Activated T-cell treated with anti-CD3 and anti-CD28 coated beads, Interleukin-2, amount 50 U/mL, for 4 hours (primary cell): ENCODE measurements around the gene ANKRD12. TPM values are rescaled to one million over a fixed set of nuclear protein-coding genes. Genes with fewer than 3 reads are reported as not detected.

Experiments
- ATAC-seq, 2 donors: fragments of 200-7000 bp; cut with Tn5 transposase; one replicate each; pipeline ENCODE4 v1.10.0; 2021
- DNase-seq: peaks from one replicate; pipeline ENCODE4 v3.0.0-alpha.2; 2020
- H3K27me3 Mint-ChIP-seq: one replicate; pipeline ENCODE4 v1.8.0; 2021; ENCODE audit warnings: low read depth, mixed read lengths
- H3K36me3 Mint-ChIP-seq: one replicate; pipeline ENCODE4 v1.8.0; 2022; ENCODE audit warnings: mixed read lengths; ENCODE audit not compliant: insufficient read depth
- H3K4me1 Mint-ChIP-seq: one replicate; pipeline ENCODE4 v1.8.0; 2021; ENCODE audit warnings: low read depth, mixed read lengths
- H3K4me3 Mint-ChIP-seq: one replicate; pipeline ENCODE4 v1.8.0; 2021; ENCODE audit warnings: mild to moderate bottlenecking, moderate library complexity, mixed read lengths
- H3K9me3 Mint-ChIP-seq: one replicate; pipeline ENCODE4 v1.8.0; 2021; ENCODE audit warnings: mixed read lengths
- total RNA-seq, 3 donors: library from RNA; stranded (reverse); gene quantifications; one replicate each; pipeline ENCODE4 v1.2.1, GENCODE V29; 2021

The ANKRD12 gene
- total RNA-seq, 3 donors from 2014 or later = 49.7 to 62.9 (median 57.7) TPM

- Mint-ChIP-seq H3K27me3 (peaks cover 14% of the 10 kb centered on the region), H3K9me3 (peaks cover 8% of the 10 kb centered on the region), H3K4me3 (no peak overlapping the region), H3K36me3 (no peaks in the 10 kb centered on the region), H3K4me1 (no peaks in the 10 kb centered on the region)
- DNase-seq (no peak), ATAC-seq (no peak)
Measured at GRCh38 chr18:9319333-9319732, 182.8 kb downstream of the ANKRD12 start.

- ATAC-seq = no peak
- H3K9me3 Mint-ChIP-seq = peaks cover 8% of the 10 kb centered on the region
Measured at GRCh38 chr18:9321017-9321452, 184.5 kb downstream of the ANKRD12 start.

DNA sequence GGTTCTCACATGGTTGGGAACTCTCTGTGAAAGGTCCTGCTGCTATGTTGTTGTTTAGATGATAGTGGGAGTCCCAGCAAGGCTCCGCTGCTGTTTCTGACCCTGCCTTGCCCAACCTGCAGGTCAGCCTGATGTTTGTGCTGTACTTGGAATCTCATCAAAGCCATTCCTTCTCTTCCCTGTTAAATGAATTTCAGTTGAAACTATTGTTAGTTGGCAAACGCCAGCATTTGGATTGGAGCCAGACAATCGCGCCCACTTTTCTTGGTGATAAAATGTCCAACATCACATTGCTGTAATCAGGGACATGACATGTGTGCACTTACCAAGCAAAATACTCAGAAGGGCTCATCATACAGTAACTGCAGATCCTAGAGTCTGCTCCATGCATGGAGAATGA is 185.2 kb downstream of the ANKRD12 start:
- no peak for ATAC-seq
- peaks cover 14% of the 10 kb centered on the region for H3K27me3 Mint-ChIP-seq
- H3K4me1 Mint-ChIP-seq = no peaks in the 10 kb centered on the region
- DNase-seq = no peak
- H3K9me3 Mint-ChIP-seq = peaks cover 8% of the 10 kb centered on the region
- H3K4me3 Mint-ChIP-seq = no peak overlapping the region
- H3K36me3 Mint-ChIP-seq = no peaks in the 10 kb centered on the region

More at GRCh38 chr18:9321017-9321452, 184.5 kb downstream of the ANKRD12 start:
- H3K4me1 Mint-ChIP-seq = no peaks in the 10 kb centered on the region
- no peak for DNase-seq
- no peak overlapping the region for H3K4me3 Mint-ChIP-seq
- H3K36me3 Mint-ChIP-seq = no peaks in the 10 kb centered on the region
- peaks cover 14% of the 10 kb centered on the region for H3K27me3 Mint-ChIP-seq

DNA sequence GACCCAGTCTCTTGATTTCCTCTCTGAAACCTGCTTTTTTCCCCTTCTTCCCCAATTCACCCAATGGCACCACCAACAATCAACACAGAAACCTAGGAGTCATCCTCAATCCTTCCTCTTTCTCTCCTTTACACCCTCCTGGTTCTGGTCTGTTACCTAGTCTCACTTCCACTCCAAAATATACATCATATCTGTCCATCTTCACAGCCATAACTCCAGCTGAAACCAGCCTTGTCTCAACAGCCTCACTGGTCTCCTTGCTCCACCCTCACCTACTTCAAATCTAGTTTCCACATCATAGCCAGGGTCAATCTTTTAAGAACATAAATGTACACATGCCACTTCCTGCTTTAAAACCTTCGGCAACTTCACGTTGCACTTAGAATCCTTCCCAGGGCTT is 186.2 kb downstream of the ANKRD12 start:
- peaks cover 14% of the 10 kb centered on the region for H3K27me3 Mint-ChIP-seq
- DNase-seq (no peak), ATAC-seq (no peak)
- H3K9me3 Mint-ChIP-seq = peaks cover 8% of the 10 kb centered on the region
- H3K36me3 Mint-ChIP-seq = no peaks in the 10 kb centered on the region
- H3K4me3 Mint-ChIP-seq = no peak overlapping the region
- no peaks in the 10 kb centered on the region for H3K4me1 Mint-ChIP-seq

- H3K27me3 Mint-ChIP-seq = peaks cover 14% of the 10 kb centered on the region
- ATAC-seq = no peak
- no peaks in the 10 kb centered on the region for H3K4me1 Mint-ChIP-seq
- H3K36me3 Mint-ChIP-seq = no peaks in the 10 kb centered on the region
- no peak overlapping the region for H3K4me3 Mint-ChIP-seq
- peaks cover 8% of the 10 kb centered on the region for H3K9me3 Mint-ChIP-seq
- no peak for DNase-seq
Measured at GRCh38 chr18:9323750-9324445, 187.3 kb downstream of the ANKRD12 start.

DNA sequence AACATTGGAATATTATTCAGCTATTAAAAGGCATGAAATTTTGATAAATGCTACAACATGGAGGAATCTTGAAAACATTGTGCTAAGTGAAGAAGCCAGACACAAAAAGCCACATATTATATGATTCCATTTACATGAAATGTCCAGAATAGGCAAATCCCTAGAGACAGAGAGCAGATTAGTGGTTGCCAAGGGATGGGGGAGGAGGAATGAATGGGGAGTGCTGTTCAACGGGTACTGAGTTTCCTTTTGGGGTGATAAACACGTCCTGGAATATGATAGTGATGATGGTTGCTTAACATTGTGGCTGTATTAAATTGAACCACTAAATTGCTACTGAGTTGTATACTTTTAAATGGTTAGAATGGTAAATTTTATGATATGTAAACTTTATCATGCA is 189.1 kb downstream of the ANKRD12 start:
- no peak for DNase-seq
- peaks cover 19% of the 10 kb centered on the region for H3K27me3 Mint-ChIP-seq

DNA sequence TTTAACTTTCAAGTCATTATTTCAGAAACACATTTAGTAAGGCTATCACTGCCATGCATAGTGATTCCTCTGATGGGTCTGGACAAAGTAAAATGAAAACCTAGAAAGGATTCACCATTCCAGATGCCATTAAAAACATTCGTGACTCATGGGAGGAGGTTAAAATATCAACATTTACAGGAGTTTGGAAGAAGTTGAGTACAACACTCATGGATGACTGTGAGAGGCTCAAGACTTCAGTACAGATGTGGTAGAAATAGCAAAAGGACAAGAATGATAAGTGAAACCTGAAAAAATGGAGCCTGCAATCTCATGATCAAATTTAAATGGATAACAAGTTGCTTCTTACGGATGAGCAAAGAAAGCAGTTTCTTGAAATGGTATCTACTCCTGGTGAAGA is 192.2 kb downstream of the ANKRD12 start:
- ATAC-seq (no peak), DNase-seq (no peak)
- peaks cover 2% of the 10 kb centered on the region for H3K4me1 Mint-ChIP-seq
- peaks cover 5% of the 10 kb centered on the region for H3K27me3 Mint-ChIP-seq
- H3K9me3 Mint-ChIP-seq = no peaks in the 10 kb centered on the region
- H3K4me3 Mint-ChIP-seq = no peak overlapping the region
- no peaks in the 10 kb centered on the region for H3K36me3 Mint-ChIP-seq

More for the DNA sequence above, 189.1 kb downstream of the ANKRD12 start:
- H3K9me3 Mint-ChIP-seq = no peaks in the 10 kb centered on the region
- H3K4me1 Mint-ChIP-seq = no peaks in the 10 kb centered on the region
- H3K36me3 Mint-ChIP-seq = no peaks in the 10 kb centered on the region
- no peak for ATAC-seq
- H3K4me3 Mint-ChIP-seq = no peak overlapping the region

DNA sequence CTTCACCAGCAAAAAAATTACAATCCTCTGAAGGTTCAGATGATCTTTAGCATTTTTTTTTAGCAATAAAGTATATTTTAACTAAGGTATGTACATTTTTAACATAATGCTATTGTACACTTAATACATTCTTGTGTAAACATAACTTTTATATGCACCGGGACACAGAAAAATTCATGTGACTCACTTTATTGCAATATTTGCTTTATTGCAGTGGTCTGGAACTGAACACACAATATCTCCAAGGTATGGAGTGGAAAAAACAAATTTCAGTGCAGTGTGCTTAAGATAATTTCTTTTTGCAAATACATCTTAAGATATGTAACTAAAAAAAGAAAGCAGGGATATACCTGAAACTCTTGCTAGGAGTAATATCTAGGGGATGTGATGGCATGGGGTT is 192.9 kb downstream of the ANKRD12 start:
- DNase-seq (no peak), ATAC-seq (no peak)
- no peaks in the 10 kb centered on the region for H3K36me3 Mint-ChIP-seq
- H3K9me3 Mint-ChIP-seq = no peaks in the 10 kb centered on the region
- no peak overlapping the region for H3K4me3 Mint-ChIP-seq
- peaks cover 5% of the 10 kb centered on the region for H3K4me1 Mint-ChIP-seq
- H3K27me3 Mint-ChIP-seq = peaks cover 5% of the 10 kb centered on the region

GRCh38 chr18:9330419-9330818 is 193.8 kb downstream of the ANKRD12 start:
- no peak for ATAC-seq
- no peak overlapping the region for H3K4me3 Mint-ChIP-seq
- H3K4me1 Mint-ChIP-seq = peaks cover 8% of the 10 kb centered on the region
- DNase-seq = no peak
- peaks cover 5% of the 10 kb centered on the region for H3K27me3 Mint-ChIP-seq
- no peaks in the 10 kb centered on the region for H3K36me3 Mint-ChIP-seq
- no peaks in the 10 kb centered on the region for H3K9me3 Mint-ChIP-seq

- Mint-ChIP-seq H3K9me3 (no peaks in the 10 kb centered on the region), H3K4me1 (peaks cover 18% of the 10 kb centered on the region), H3K27me3 (peaks cover 5% of the 10 kb centered on the region), H3K4me3 (peak overlapping the region; percentile 88), H3K36me3 (no peaks in the 10 kb centered on the region)
- peak; percentile 19 for DNase-seq
- peak; percentile 25 to 34 for ATAC-seq
Measured at GRCh38 chr18:9333441-9334328, 197.1 kb downstream of the ANKRD12 start.

GRCh38 chr18:9334329-9334972 is 197.9 kb downstream of the ANKRD12 start, which contains the start of gene TWSG1:
TWSG1 (plus strand) TSS chr18:9334773; CDS start chr18:9337230, 2,457 bp downstream.
- Mint-ChIP-seq H3K4me1 (peaks cover 18% of the 10 kb centered on the region), H3K4me3 (peak within 1 kb of the TSS; percentile 88), H3K27me3 (peaks cover 5% of the 10 kb centered on the region), H3K9me3 (no peaks in the 10 kb centered on the region), H3K36me3 (no peaks in the 10 kb centered on the region)
- peak; percentile 95 for DNase-seq
- peak; percentile 89 to 90 for ATAC-seq

GRCh38 chr18:9334973-9335696 is 198.6 kb downstream of the ANKRD12 start:
- Mint-ChIP-seq H3K27me3 (peaks cover 5% of the 10 kb centered on the region), H3K36me3 (peaks cover 2% of the 10 kb centered on the region), H3K4me1 (peaks cover 18% of the 10 kb centered on the region), H3K9me3 (no peaks in the 10 kb centered on the region), H3K4me3 (peak overlapping the region; percentile 88)
- ATAC-seq (peak; percentile 48 to 60), DNase-seq (peak; percentile 12)
